ENCODE results near the gene FAM3D. TPM values are rescaled to one million over a fixed set of nuclear protein-coding genes. Genes with fewer than 3 reads are reported as not detected.

The FAM3D gene
- total RNA-seq, 1 donor from 2014 or later, result 1.8 TPM

GRCh38 chr3:58654466-58654865, 12.1 kb downstream of the FAM3D start:
- DNase-seq, result no peak

GRCh38 chr3:58652624-58653023, 13.9 kb downstream of the FAM3D start:
- DNase-seq, result no peak

- no peak for DNase-seq
Observed at GRCh38 chr3:58651276-58651675, 15.3 kb downstream of the FAM3D start.

- no peak for DNase-seq
Observed at GRCh38 chr3:58647381-58648141, 19.0 kb downstream of the FAM3D start.

- no peak for DNase-seq
Observed at GRCh38 chr3:58646503-58646902, 20.1 kb downstream of the FAM3D start.

GRCh38 chr3:58645726-58646125, 20.8 kb downstream of the FAM3D start:
- DNase-seq, result no peak

- no peak for DNase-seq
Observed at GRCh38 chr3:58642846-58643245, 23.7 kb downstream of the FAM3D start.

GRCh38 chr3:58640700-58641372, 25.7 kb downstream of the FAM3D start:
- peak; percentile 35 for DNase-seq

GRCh38 chr3:58639842-58640241, 26.7 kb downstream of the FAM3D start:
- DNase-seq, result no peak

GRCh38 chr3:58639001-58639400, 27.6 kb downstream of the FAM3D start:
- no peak for DNase-seq

- DNase-seq, result no peak
Observed at GRCh38 chr3:58638591-58638990, 28.0 kb downstream of the FAM3D start.

GRCh38 chr3:58637509-58637908, 29.1 kb downstream of the FAM3D start:
- DNase-seq, result no peak

GRCh38 chr3:58635371-58636285, 30.9 kb downstream of the FAM3D start:
- no peak for DNase-seq

- no peak for DNase-seq
Observed at GRCh38 chr3:58633157-58633865, 33.3 kb downstream of the FAM3D start.

GRCh38 chr3:58631742-58632141, 34.8 kb downstream of the FAM3D start:
- DNase-seq, result no peak

GRCh38 chr3:58630710-58631092, 35.9 kb downstream of the FAM3D start:
- no peak for DNase-seq

- peak; percentile 64 for DNase-seq
Observed at GRCh38 chr3:58630076-58630709, 36.4 kb downstream of the FAM3D start.

GRCh38 chr3:58629629-58630028, 36.9 kb downstream of the FAM3D start:
- DNase-seq, result no peak

- peak; percentile 98 for DNase-seq
Observed at GRCh38 chr3:58628823-58629562, 37.6 kb downstream of the FAM3D start.

GRCh38 chr3:58627941-58628340, 38.6 kb downstream of the FAM3D start:
- DNase-seq, result no peak

- no peak for DNase-seq
Observed at GRCh38 chr3:58627570-58627885, 39.0 kb downstream of the FAM3D start.
